Measurements from ENCODE around the gene ALLC. TPM values are rescaled to one million over a fixed set of nuclear protein-coding genes. Genes with fewer than 3 reads are reported as not detected.

The ALLC gene
- total and polyA plus RNA-seq, 2 experiments from 2014 or later, result not detected

DNA sequence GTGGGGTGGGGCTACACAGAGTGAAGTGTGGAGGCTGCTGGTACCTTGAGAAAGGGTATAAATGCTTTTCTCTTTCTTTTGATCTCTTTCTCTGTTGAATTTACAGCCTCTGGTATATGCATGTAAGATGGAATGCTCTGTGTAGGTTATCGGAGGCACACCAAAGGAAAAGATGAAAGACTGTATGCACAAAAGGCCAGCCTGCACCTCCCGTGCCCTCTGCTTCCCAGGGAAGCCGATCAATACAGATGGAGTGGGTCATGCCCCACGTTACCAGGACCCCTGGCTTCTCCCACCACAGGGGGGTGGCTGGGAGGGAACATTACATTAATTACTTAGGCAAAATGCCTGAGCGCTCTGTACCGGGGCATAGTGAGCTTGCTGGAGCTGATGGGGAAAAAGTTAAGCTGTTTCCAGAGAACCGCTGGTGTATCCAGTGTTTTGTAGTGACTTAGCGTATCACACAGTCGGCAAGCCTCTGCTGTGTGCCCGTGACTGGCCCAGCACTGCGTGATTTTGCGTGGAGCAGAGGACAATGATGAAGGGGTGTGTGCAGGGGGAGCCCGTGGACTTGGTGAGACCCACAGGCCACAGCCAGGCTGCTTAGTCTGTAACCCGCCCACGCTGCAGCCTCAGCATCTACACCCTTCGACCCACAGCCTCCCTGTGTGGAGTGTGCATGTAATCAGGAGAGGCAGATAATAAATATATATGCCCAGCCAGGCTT lies 8.0 kb downstream of the ALLC start (continued):
- TF ChIP-seq ZNF331 (CRISPR knock-in tag; IDR thresholded peaks at IDR 0.05; ENCODE audit: low read depth), result no peak
- no peak for TF ChIP-seq JUNB (IDR thresholded peaks at IDR 0.05; ENCODE audit: unreplicated experiment)
- no peak for TF ChIP-seq NANOG (IDR thresholded peaks at IDR 0.05; ENCODE audit: borderline replicate concordance)
- TF ChIP-seq ZNF114 (CRISPR knock-in tag; IDR thresholded peaks at IDR 0.05), result no peak
- no peak for TF ChIP-seq STAT1 (IDR thresholded peaks at IDR 0.05; ENCODE audit: unreplicated experiment)
- TF ChIP-seq EZH2 (IDR thresholded peaks at IDR 0.05; ENCODE audit: low read depth, unreplicated experiment), result no peak
- no peak for TF ChIP-seq EZH2phosphoT487 (IDR thresholded peaks at IDR 0.05; ENCODE audit: unreplicated experiment)

DNA sequence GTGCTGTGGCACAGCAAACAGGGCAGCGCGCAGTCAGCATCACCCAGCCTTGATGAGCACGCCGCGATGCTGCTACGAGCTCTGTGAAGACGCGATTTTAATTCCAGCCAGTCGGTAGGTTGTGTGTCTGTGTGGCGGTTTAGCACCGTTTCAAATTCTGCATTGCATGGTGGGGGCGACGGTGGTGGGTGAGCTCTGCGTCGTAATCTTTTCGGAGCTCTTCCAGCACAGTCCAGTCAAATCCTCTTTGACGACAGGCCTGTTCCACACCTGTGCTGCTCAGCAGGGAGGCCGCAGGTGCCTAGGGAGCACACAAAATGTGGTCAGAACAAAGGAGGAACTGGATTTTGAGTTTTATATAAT lies 8.6 kb downstream of the ALLC start:
- ATAC-seq (no peak), DNase-seq (ENCODE audit: low spot score) (no peak)
- Histone ChIP-seq H3K4me2 (no peak overlapping the region), H3K27me3 (ENCODE audit: insufficient read depth) (no peaks in the 10 kb centered on the region), H3K9me2 (ENCODE audit: insufficient read depth) (no peaks in the 10 kb centered on the region), H3K36me3 (ENCODE audit: insufficient read depth) (no peaks in the 10 kb centered on the region), H2AFZ (no peak overlapping the region), H3K4me1 (ENCODE audit: insufficient read depth) (0 out of 2 replicates have a peak, but pooled peaks cover 4% of the 10 kb centered on the region), H3K27ac (ENCODE audit: low read depth) (no peak overlapping the region), H4K20me1 (replicated peaks; ENCODE audit: insufficient read depth) (no peaks in the 10 kb centered on the region), H3K4me3 (no peak overlapping the region), H3F3A (replicated peaks; ENCODE audit: low read depth) (no peaks in the 10 kb centered on the region), H3K79me2 (replicated peaks; ENCODE audit: insufficient read depth) (no peaks in the 10 kb centered on the region)
- Mint-ChIP-seq H3K4me1 (no peaks in the 10 kb centered on the region), H3K9me3 (peaks cover 17% of the 10 kb centered on the region), H3K4me3 (no peak overlapping the region), H3K36me3 (ENCODE audit: low read depth) (peaks cover 3% of the 10 kb centered on the region; the same call in 1 of the 3 replicates), H3K27ac (no peak overlapping the region), H3K27me3 (ENCODE audit: insufficient read depth, low read depth, poor library complexity) (peaks cover 6% of the 10 kb centered on the region)
- TF ChIP-seq, protein P1, sequence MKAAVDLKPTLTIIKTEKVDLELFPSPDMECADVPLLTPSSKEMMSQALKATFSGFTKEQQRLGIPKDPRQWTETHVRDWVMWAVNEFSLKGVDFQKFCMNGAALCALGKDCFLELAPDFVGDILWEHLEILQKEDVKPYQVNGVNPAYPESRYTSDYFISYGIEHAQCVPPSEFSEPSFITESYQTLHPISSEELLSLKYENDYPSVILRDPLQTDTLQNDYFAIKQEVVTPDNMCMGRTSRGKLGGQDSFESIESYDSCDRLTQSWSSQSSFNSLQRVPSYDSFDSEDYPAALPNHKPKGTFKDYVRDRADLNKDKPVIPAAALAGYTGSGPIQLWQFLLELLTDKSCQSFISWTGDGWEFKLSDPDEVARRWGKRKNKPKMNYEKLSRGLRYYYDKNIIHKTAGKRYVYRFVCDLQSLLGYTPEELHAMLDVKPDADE (IDR thresholded peaks at IDR 0.05), result no peak
- TF ChIP-seq ZNF331 (CRISPR knock-in tag; IDR thresholded peaks at IDR 0.05; ENCODE audit: low read depth) (no peak), CTCF (conservative IDR thresholded peaks at IDR 0.05; ENCODE audit: low read depth in 2 of 2) (no peak), JUNB (IDR thresholded peaks at IDR 0.05; ENCODE audit: unreplicated experiment) (no peak), EZH2phosphoT487 (IDR thresholded peaks at IDR 0.05; ENCODE audit: unreplicated experiment) (no peak)

DNA sequence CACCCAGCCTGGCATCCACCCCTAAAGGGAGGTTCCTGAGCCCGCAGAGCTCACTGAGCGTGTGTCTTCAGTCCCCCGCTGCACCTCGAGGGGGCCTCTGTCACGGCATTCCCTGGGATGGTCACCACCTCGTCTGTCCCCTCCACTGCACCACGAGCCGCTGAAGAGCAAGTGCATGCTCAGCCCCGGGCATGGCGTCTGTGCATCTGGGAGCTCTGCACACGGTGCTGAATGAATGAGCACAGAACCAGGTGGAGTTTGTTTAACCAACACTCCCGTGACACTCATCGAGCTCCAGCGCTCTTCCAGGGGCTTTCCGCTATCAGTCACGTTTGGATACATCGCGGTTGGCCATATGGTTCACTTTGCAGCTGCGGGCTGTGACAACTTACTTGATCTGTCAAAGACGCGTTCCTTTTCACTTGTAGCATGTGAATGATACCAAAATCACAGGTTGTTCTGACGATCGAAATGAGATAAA lies 9.2 kb downstream of the ALLC start:
- Histone ChIP-seq H3K27ac (ENCODE audit: low read depth) (no peak overlapping the region), H3F3A (replicated peaks; ENCODE audit: low read depth) (no peaks in the 10 kb centered on the region), H3K4me2 (no peak overlapping the region), H3K4me3 (no peak overlapping the region), H3K9me2 (ENCODE audit: insufficient read depth) (no peaks in the 10 kb centered on the region), H2AFZ (no peak overlapping the region), H3K27me3 (ENCODE audit: insufficient read depth) (no peaks in the 10 kb centered on the region), H3K4me1 (ENCODE audit: insufficient read depth) (no peaks in the 10 kb centered on the region), H3K36me3 (ENCODE audit: insufficient read depth) (no peaks in the 10 kb centered on the region), H4K20me1 (replicated peaks; ENCODE audit: insufficient read depth) (no peaks in the 10 kb centered on the region), H3K79me2 (replicated peaks; ENCODE audit: insufficient read depth) (no peaks in the 10 kb centered on the region)
- DNase-seq (ENCODE audit: low spot score) (no peak), ATAC-seq (no peak)
- peaks cover 20% of the 10 kb centered on the region for H3K9me3 Mint-ChIP-seq
- no peaks in the 10 kb centered on the region for H3K4me1 Mint-ChIP-seq
- H3K27ac Mint-ChIP-seq, result no peak overlapping the region
- H3K4me3 Mint-ChIP-seq, result no peak overlapping the region
- peaks cover 6% of the 10 kb centered on the region for H3K27me3 Mint-ChIP-seq (ENCODE audit: insufficient read depth, low read depth, poor library complexity)
- H3K36me3 Mint-ChIP-seq (ENCODE audit: low read depth), result peaks cover 3% of the 10 kb centered on the region; the same call in 1 of the 3 replicates
- TF ChIP-seq CREB1 (CRISPR knock-in tag; IDR thresholded peaks at IDR 0.05; ENCODE audit: low read depth) (no peak), EZH2 (IDR thresholded peaks at IDR 0.05; ENCODE audit: low read depth, unreplicated experiment) (no peak)

Data from GM23338 (cell line).